ENCODE data around the gene CAPZB. TPM values are rescaled to one million over a fixed set of nuclear protein-coding genes. Genes with fewer than 3 reads are reported as not detected.
A peak's percentile ranks its signal among the peaks of the same experiment; 100 is the strongest.

The CAPZB gene
- total RNA-seq, 1 donor from 2014 or later = 264 TPM

- Mint-ChIP-seq H3K27me3 (no peaks in the 10 kb centered on the region), H3K36me3 (peaks cover 8% of the 10 kb centered on the region), H3K27ac (peak overlapping the region; percentile 56)
Observed at GRCh38 chr1:19342062-19342750, 143.1 kb downstream of the CAPZB start.

GRCh38 chr1:19341201-19342061 is 143.9 kb downstream of the CAPZB start:
- Mint-ChIP-seq H3K4me1 (ENCODE audit: unreplicated experiment) (peaks cover 20% of the 10 kb centered on the region), H3K9me3 (no peaks in the 10 kb centered on the region), H3K27me3 (no peaks in the 10 kb centered on the region), H3K36me3 (peaks cover 8% of the 10 kb centered on the region), H3K4me3 (peak overlapping the region; percentile 4), H3K27ac (peak overlapping the region; percentile 62)
- peak; percentile 81 for DNase-seq (ENCODE audit: extremely low spot score, unreplicated experiment)
- peak; percentile 89 for TF ChIP-seq CTCF (conservative IDR thresholded peaks at IDR 0.05)

More at GRCh38 chr1:19342062-19342750, 143.1 kb downstream of the CAPZB start:
- no peaks in the 10 kb centered on the region for H3K9me3 Mint-ChIP-seq
- DNase-seq (ENCODE audit: extremely low spot score, unreplicated experiment) = no peak
- H3K4me1 Mint-ChIP-seq (ENCODE audit: unreplicated experiment) = peaks cover 20% of the 10 kb centered on the region
- H3K4me3 Mint-ChIP-seq = peak overlapping the region; percentile 4
- TF ChIP-seq CTCF (conservative IDR thresholded peaks at IDR 0.05) = no peak

- peaks cover 8% of the 10 kb centered on the region for H3K36me3 Mint-ChIP-seq
- peaks cover 20% of the 10 kb centered on the region for H3K4me1 Mint-ChIP-seq (ENCODE audit: unreplicated experiment)
- H3K9me3 Mint-ChIP-seq = no peaks in the 10 kb centered on the region
- TF ChIP-seq CTCF (conservative IDR thresholded peaks at IDR 0.05) = no peak
- H3K27me3 Mint-ChIP-seq = no peaks in the 10 kb centered on the region
- H3K4me3 Mint-ChIP-seq = no peak overlapping the region
- no peak for DNase-seq (ENCODE audit: extremely low spot score, unreplicated experiment)
- H3K27ac Mint-ChIP-seq = no peak overlapping the region
Observed at GRCh38 chr1:19340387-19340937, 144.9 kb downstream of the CAPZB start.

- TF ChIP-seq CTCF (conservative IDR thresholded peaks at IDR 0.05) = no peak
- H3K4me3 Mint-ChIP-seq = no peak overlapping the region
- H3K4me1 Mint-ChIP-seq (ENCODE audit: unreplicated experiment) = peaks cover 20% of the 10 kb centered on the region
- H3K27me3 Mint-ChIP-seq = no peaks in the 10 kb centered on the region
- no peaks in the 10 kb centered on the region for H3K9me3 Mint-ChIP-seq
- peaks cover 8% of the 10 kb centered on the region for H3K36me3 Mint-ChIP-seq
- no peak for DNase-seq (ENCODE audit: extremely low spot score, unreplicated experiment)
- H3K27ac Mint-ChIP-seq = no peak overlapping the region
Observed at GRCh38 chr1:19339214-19339861, 146.0 kb downstream of the CAPZB start.

GRCh38 chr1:19338323-19338762 is 147.0 kb downstream of the CAPZB start:
- H3K36me3 Mint-ChIP-seq = peaks cover 8% of the 10 kb centered on the region
- H3K27ac Mint-ChIP-seq = peak overlapping the region; percentile 75
- peak overlapping the region; percentile 67 for H3K4me3 Mint-ChIP-seq
- no peaks in the 10 kb centered on the region for H3K9me3 Mint-ChIP-seq
- H3K27me3 Mint-ChIP-seq = no peaks in the 10 kb centered on the region
- peak; percentile 60 for TF ChIP-seq CTCF (conservative IDR thresholded peaks at IDR 0.05)
- peaks cover 20% of the 10 kb centered on the region for H3K4me1 Mint-ChIP-seq (ENCODE audit: unreplicated experiment)
- DNase-seq (ENCODE audit: extremely low spot score, unreplicated experiment) = no peak
